Hepatocyte (in vitro differentiated cells): Measurements from ENCODE around the gene FMNL2.
"Not testable (repeated sequence)": the region's sequence is repeated elsewhere in the genome, so short reads cannot be mapped to it uniquely, and the experiment has no call there.

Experiments
- CTCF ChIP-seq: fragments of 200-600 bp; sonication (generic); IDR thresholded peaks from 2 replicates; pipeline ENCODE4 v1.5.1; 2016; ENCODE audit warnings: antibody characterized with exemption, mild to moderate bottlenecking; ENCODE audit not compliant: poor library complexity
- EZH2 ChIP-seq: fragments of 200-600 bp; sonication (generic); IDR thresholded peaks from 2 replicates; pipeline ENCODE4 v1.6.1; 2016; ENCODE audit warnings: antibody characterized with exemption, mild to moderate bottlenecking, borderline replicate concordance

- not testable (repeated sequence) for TF ChIP-seq CTCF, EZH2
Measured at GRCh38 chr2:152474523-152474922, 139.5 kb downstream of the FMNL2 start.
